Trophoblast cell (in vitro differentiated cells and primary cell): Measurements from ENCODE around the gene SPAG6.

Experiments
- DNase-seq, 2 donors: peaks; one replicate each; pipeline ENCODE4 v3.0.0-alpha.2; 2016
- H2AFZ ChIP-seq: 2 replicates; pipeline ENCODE4 v1.6.1; 2013; ENCODE audit warnings: low read length, moderate library complexity, mild to moderate bottlenecking; ENCODE audit not compliant: insufficient read depth, poor library complexity
- H2AK5ac ChIP-seq: 2 replicates; pipeline ENCODE4 v1.6.1; 2013; ENCODE audit warnings: mild to moderate bottlenecking, low read length
- H2BK120ac ChIP-seq: 2 replicates; pipeline ENCODE4 v1.6.1; 2013; ENCODE audit warnings: low read length, mild to moderate bottlenecking, moderate library complexity; ENCODE audit not compliant: insufficient read depth, poor library complexity
- H2BK12ac ChIP-seq: 2 replicates; pipeline ENCODE4 v1.6.1; 2013; ENCODE audit warnings: mild to moderate bottlenecking, low read length, moderate library complexity
- H2BK5ac ChIP-seq: 2 replicates; pipeline ENCODE4 v1.6.1; 2013; ENCODE audit warnings: low read length, low read depth, moderate library complexity, mild to moderate bottlenecking; ENCODE audit not compliant: poor library complexity
- H3K14ac ChIP-seq: 2 replicates; pipeline ENCODE4 v1.6.1; 2013; ENCODE audit warnings: mild to moderate bottlenecking, low read length
- H3K18ac ChIP-seq: 2 replicates; pipeline ENCODE4 v1.6.1; 2013; ENCODE audit warnings: mild to moderate bottlenecking, low read length
- H3K23ac ChIP-seq: 2 replicates; pipeline ENCODE4 v1.6.1; 2013; ENCODE audit warnings: low read length
- H3K27ac ChIP-seq: 2 replicates; pipeline ENCODE4 v1.5.1; 2013; ENCODE audit warnings: low read depth, mild to moderate bottlenecking, inconsistent platforms, low read length, moderate library complexity
- H3K27me3 ChIP-seq: 2 replicates; pipeline ENCODE4 v1.6.1; 2013; ENCODE audit warnings: inconsistent platforms, mild to moderate bottlenecking, low read length, moderate library complexity; ENCODE audit not compliant: insufficient read depth
- H3K36me3 ChIP-seq, 2 experiments: 1 replicate in 1 of 2; 2 replicates in 1 of 2; pipeline ENCODE4 v1.6.1; 2013; ENCODE audit warnings: low read length in 2 of 2, mild to moderate bottlenecking in 2 of 2, moderate library complexity in 1 of 2; ENCODE audit not compliant: insufficient read depth in 2 of 2, control insufficient read depth in 1 of 2
- H3K4ac ChIP-seq: 2 replicates; pipeline ENCODE4 v1.6.1; 2013; ENCODE audit warnings: low read depth, mild to moderate bottlenecking, low read length, moderate library complexity
- H3K4me1 ChIP-seq, 2 experiments: 1 replicate in 1 of 2; 2 replicates in 1 of 2; pipeline ENCODE4 v1.6.1; 2013; ENCODE audit warnings: low read length in 2 of 2, mild to moderate bottlenecking in 2 of 2, moderate library complexity in 1 of 2; ENCODE audit not compliant: insufficient read depth in 2 of 2, control insufficient read depth in 1 of 2
- H3K4me2 ChIP-seq: 2 replicates; pipeline ENCODE4 v1.6.1; 2013; ENCODE audit warnings: inconsistent platforms, mild to moderate bottlenecking, low read length, moderate library complexity
- H3K4me3 ChIP-seq: 2 replicates; pipeline ENCODE4 v1.5.1; 2013; ENCODE audit warnings: mild to moderate bottlenecking, low read depth, low read length, inconsistent platforms
- H3K79me1 ChIP-seq: one replicate; pipeline ENCODE4 v1.6.1; 2013; ENCODE audit warnings: low read length
- H3K79me2 ChIP-seq: 2 replicates; pipeline ENCODE4 v1.6.1; 2013; ENCODE audit warnings: low read length, mild to moderate bottlenecking; ENCODE audit not compliant: control insufficient read depth, insufficient read depth, poor library complexity
- H3K9ac ChIP-seq: 2 replicates; pipeline ENCODE4 v1.6.1; 2013; ENCODE audit warnings: mild to moderate bottlenecking, low read length
- H3K9me3 ChIP-seq: 2 replicates; pipeline ENCODE4 v1.6.1; 2013; ENCODE audit warnings: low read depth, mild to moderate bottlenecking, control low read depth, inconsistent platforms, low read length; ENCODE audit not compliant: insufficient read depth
- H4K12ac ChIP-seq: 2 replicates; pipeline ENCODE4 v1.6.1; 2013; ENCODE audit warnings: low read depth, mild to moderate bottlenecking, low read length, moderate library complexity
- H4K8ac ChIP-seq: 2 replicates; pipeline ENCODE4 v1.6.1; 2013; ENCODE audit warnings: low read depth, mild to moderate bottlenecking, low read length, moderate library complexity
- H4K91ac ChIP-seq: one replicate; pipeline ENCODE4 v1.6.1; 2013; ENCODE audit warnings: low read depth, mild to moderate bottlenecking, low read length, moderate library complexity
- WGBS: extraction: QIAGEN DNeasy Blood & Tissue Kit; methylation state at CpG from one replicate; pipeline ENCODE4 v1.1.7; 2013; ENCODE audit warnings: missing lambda C conversion rate; ENCODE audit not compliant: insufficient read length, insufficient coverage; ENCODE audit errors: extremely low coverage; 5-methylcytosine and 5-hydroxymethylcytosine counted together

Gene SPAG6

GRCh38 chr10:22379059-22379458 lies 33.8 kb downstream of the SPAG6 start:
- Histone ChIP-seq H3K4me2 (no peak overlapping the region), H4K12ac (no peak overlapping the region), H3K27ac (no peak overlapping the region), H3K9ac (no peak overlapping the region), H4K91ac (no peak overlapping the region), H3K27me3 (no peaks in the 10 kb centered on the region), H3K79me2 (no peaks in the 10 kb centered on the region), H3K4ac (no peak overlapping the region), H3K9me3 (no peaks in the 10 kb centered on the region), H3K4me1 (no peaks in the 10 kb centered on the region), H3K23ac (no peak overlapping the region), H2BK120ac (no peak overlapping the region), H3K14ac (no peak overlapping the region), H3K4me3 (no peak overlapping the region), H4K8ac (no peak overlapping the region), H3K36me3 (no peaks in the 10 kb centered on the region), H2BK12ac (no peak overlapping the region), H3K18ac (no peak overlapping the region), H3K79me1 (no peaks in the 10 kb centered on the region), H2BK5ac (no peak overlapping the region), H2AK5ac (no peak overlapping the region), H2AFZ (no peak overlapping the region)
- no CpG with 5 or more reads among the region's 3 CpGs for WGBS
- DNase-seq = no peak

GRCh38 chr10:22381262-22381661 lies 36.0 kb downstream of the SPAG6 start:
- WGBS = no CpG with 5 or more reads among the region's 4 CpGs
- no peaks in the 10 kb centered on the region for H3K36me3 ChIP-seq
- H3K27ac ChIP-seq = no peak overlapping the region
- no peaks in the 10 kb centered on the region for H3K27me3 ChIP-seq
- no peak overlapping the region for H3K4me2 ChIP-seq
- no peak overlapping the region for H3K9ac ChIP-seq
- no peak overlapping the region for H2BK5ac ChIP-seq
- H3K14ac ChIP-seq = no peak overlapping the region
- H4K12ac ChIP-seq = no peak overlapping the region
- H2AFZ ChIP-seq = no peak overlapping the region
- no peak for DNase-seq
- H4K91ac ChIP-seq = no peak overlapping the region
- no peaks in the 10 kb centered on the region for H3K79me2 ChIP-seq
- H2BK120ac ChIP-seq = no peak overlapping the region
- no peak overlapping the region for H2BK12ac ChIP-seq
- H3K4me1 ChIP-seq = no peaks in the 10 kb centered on the region
- no peak overlapping the region for H3K18ac ChIP-seq
- no peak overlapping the region for H3K4me3 ChIP-seq
- no peaks in the 10 kb centered on the region for H3K9me3 ChIP-seq
- no peak overlapping the region for H4K8ac ChIP-seq
- no peaks in the 10 kb centered on the region for H3K79me1 ChIP-seq
- H3K23ac ChIP-seq = no peak overlapping the region
- no peak overlapping the region for H3K4ac ChIP-seq
- no peak overlapping the region for H2AK5ac ChIP-seq

GRCh38 chr10:22386503-22386902 lies 41.2 kb downstream of the SPAG6 start:
- Histone ChIP-seq H3K4me1 (no peaks in the 10 kb centered on the region), H2BK12ac (no peak overlapping the region), H3K9ac (no peak overlapping the region), H4K12ac (no peak overlapping the region), H3K14ac (no peak overlapping the region), H3K36me3 (no peaks in the 10 kb centered on the region), H3K4ac (no peak overlapping the region), H3K27me3 (no peaks in the 10 kb centered on the region), H3K4me2 (no peak overlapping the region), H3K23ac (no peak overlapping the region), H3K4me3 (no peak overlapping the region), H2BK120ac (no peak overlapping the region), H3K18ac (no peak overlapping the region), H4K8ac (no peak overlapping the region), H3K9me3 (no peaks in the 10 kb centered on the region), H2AFZ (no peak overlapping the region), H2BK5ac (no peak overlapping the region), H4K91ac (no peak overlapping the region), H3K79me2 (no peaks in the 10 kb centered on the region), H2AK5ac (no peak overlapping the region), H3K79me1 (no peaks in the 10 kb centered on the region), H3K27ac (no peak overlapping the region)
- no CpG with 5 or more reads among the region's 1 CpG for WGBS
- DNase-seq = no peak

- H3K36me3 ChIP-seq = no peaks in the 10 kb centered on the region
- H3K14ac ChIP-seq = no peak overlapping the region
- H2BK120ac ChIP-seq = no peak overlapping the region
- DNase-seq = no peak
- no peaks in the 10 kb centered on the region for H3K4me1 ChIP-seq
- H4K8ac ChIP-seq = no peak overlapping the region
- no peaks in the 10 kb centered on the region for H3K9me3 ChIP-seq
- H2AFZ ChIP-seq = no peak overlapping the region
- no peak overlapping the region for H3K23ac ChIP-seq
- no peaks in the 10 kb centered on the region for H3K79me1 ChIP-seq
- no peak overlapping the region for H2AK5ac ChIP-seq
- H3K18ac ChIP-seq = no peak overlapping the region
- no peaks in the 10 kb centered on the region for H3K79me2 ChIP-seq
- H3K4me2 ChIP-seq = no peak overlapping the region
- no peak overlapping the region for H2BK5ac ChIP-seq
- H2BK12ac ChIP-seq = no peak overlapping the region
- no peak overlapping the region for H3K27ac ChIP-seq
- H4K12ac ChIP-seq = no peak overlapping the region
- no CpG with 5 or more reads among the region's 6 CpGs for WGBS
- H3K4me3 ChIP-seq = no peak overlapping the region
- H3K9ac ChIP-seq = no peak overlapping the region
- no peaks in the 10 kb centered on the region for H3K27me3 ChIP-seq
- H4K91ac ChIP-seq = no peak overlapping the region
- no peak overlapping the region for H3K4ac ChIP-seq
Observed at GRCh38 chr10:22389856-22390589, 44.7 kb downstream of the SPAG6 start.
